HepG2 (cell line): ENCODE results near the gene CCDC183. TPM values are rescaled to one million over a fixed set of nuclear protein-coding genes. Genes with fewer than 3 reads are reported as not detected.

Source experiments
- ARNT2 ChIP-seq: sonication (generic); formaldehyde crosslinking; IDR thresholded peaks from 2 replicates; pipeline ENCODE4 v1.8.0; 2022; ENCODE audit warnings: mild to moderate bottlenecking, low read depth, missing genetic modification reagents, moderate library complexity
- BRD4 ChIP-seq: sonication (generic); formaldehyde crosslinking; IDR thresholded peaks from 2 replicates; pipeline ENCODE4 v1.4.0; 2020; ENCODE audit warnings: missing genetic modification reagents
- MXD1 ChIP-seq: sonication (generic); formaldehyde crosslinking; IDR thresholded peaks from 2 replicates; pipeline ENCODE4 v1.4.0; 2020; ENCODE audit warnings: mild to moderate bottlenecking, missing genetic modification reagents
- MZF1 ChIP-seq: sonication (generic); formaldehyde crosslinking; IDR thresholded peaks from 2 replicates; pipeline ENCODE4 v1.8.1; 2023; ENCODE audit warnings: mild to moderate bottlenecking, missing genetic modification reagents, borderline replicate concordance
- RFXAP ChIP-seq: sonication (generic); formaldehyde crosslinking; IDR thresholded peaks from 2 replicates; pipeline ENCODE4 v1.4.0; 2020; ENCODE audit warnings: missing genetic modification reagents, borderline replicate concordance
- RXRB ChIP-seq: IDR thresholded peaks from 2 replicates; pipeline ENCODE4 v1.6.1; 2016; ENCODE audit warnings: borderline replicate concordance, missing genetic modification reagents, missing compliant biosample characterization
- YEATS2 ChIP-seq: sonication (generic); formaldehyde crosslinking; IDR thresholded peaks from 2 replicates; pipeline ENCODE4 v1.4.0; 2020; ENCODE audit warnings: missing genetic modification reagents, borderline replicate concordance
- ZNF143 ChIP-seq: sonication (generic); formaldehyde crosslinking; IDR thresholded peaks from 2 replicates; pipeline ENCODE4 v1.4.0; 2020; ENCODE audit warnings: missing genetic modification reagents
- ZNF160 ChIP-seq: sonication (generic); formaldehyde crosslinking; IDR thresholded peaks from 2 replicates; pipeline ENCODE4 v1.8.0; 2022; ENCODE audit warnings: mild to moderate bottlenecking, inconsistent platforms, missing genetic modification reagents
- ZNF337 ChIP-seq: sonication (generic); formaldehyde crosslinking; IDR thresholded peaks from 2 replicates; pipeline ENCODE4 v1.5.1; 2020; ENCODE audit warnings: missing genetic modification reagents, low read depth, mild to moderate bottlenecking, borderline replicate concordance
- ZNF354B ChIP-seq: sonication (generic); formaldehyde crosslinking; IDR thresholded peaks from 2 replicates; pipeline ENCODE4 v1.8.0; 2022; ENCODE audit warnings: mild to moderate bottlenecking, missing genetic modification reagents
- ZNF383 ChIP-seq: sonication (generic); formaldehyde crosslinking; IDR thresholded peaks from 2 replicates; pipeline ENCODE4 v1.4.0; 2020; ENCODE audit warnings: missing genetic modification reagents, mild to moderate bottlenecking, borderline replicate concordance
- ZNF512 ChIP-seq: sonication (generic); formaldehyde crosslinking; IDR thresholded peaks from 2 replicates; pipeline ENCODE4 v1.4.0; 2020; ENCODE audit warnings: mild to moderate bottlenecking, missing genetic modification reagents
- ZNF558 ChIP-seq: sonication (generic); formaldehyde crosslinking; IDR thresholded peaks from 2 replicates; pipeline ENCODE4 v1.9.0; 2022; ENCODE audit warnings: mild to moderate bottlenecking, missing genetic modification reagents, borderline replicate concordance
- ZNF569 ChIP-seq: sonication (generic); formaldehyde crosslinking; IDR thresholded peaks from 2 replicates; pipeline ENCODE4 v1.5.0; 2020; ENCODE audit warnings: mild to moderate bottlenecking, missing genetic modification reagents, moderate library complexity, borderline replicate concordance
- ZSCAN31 ChIP-seq: sonication (generic); formaldehyde crosslinking; IDR thresholded peaks from 2 replicates; pipeline ENCODE4 v1.5.0; 2020; ENCODE audit warnings: low read depth, mild to moderate bottlenecking, missing genetic modification reagents
- ZXDC ChIP-seq: sonication (generic); formaldehyde crosslinking; IDR thresholded peaks from 2 replicates; pipeline ENCODE4 v1.5.0; 2020; ENCODE audit warnings: mild to moderate bottlenecking, missing genetic modification reagents
- polyA plus RNA-seq, 8 experiments: library from polyadenylated mRNA; depleted of rRNA in 3 of 8; stranded (reverse) in 7 of 8; unstranded in 1 of 8; fragments of >200 nt; fragmentation: Illumina TruSeq in 4 of 8; extraction: Trizol in 4 of 8; gene quantifications; 2 replicates each; pipeline versions ENCODE4 v1.2.1 to v1.2.3, GENCODE V29; 2011 to 2016; ENCODE audit warnings: low read depth in 4 of 8, missing spikeins in 1 of 8, mixed read lengths in 1 of 8; ENCODE audit not compliant: insufficient read depth in 1 of 8
- total RNA-seq, 5 experiments: library from RNA; depleted of rRNA; stranded (reverse); fragments of >200 nt; fragmentation: Illumina TruSeq; extraction: Trizol; gene quantifications; 2 replicates each; pipeline ENCODE4 v1.2.3, GENCODE V29; 2016; ENCODE audit warnings: low read depth in 1 of 5
- TF ChIP-seq, protein P1 (sequence below): sonication (generic); formaldehyde crosslinking; IDR thresholded peaks from 2 replicates; pipeline ENCODE4 v1.5.0; 2020; ENCODE audit warnings: mild to moderate bottlenecking, missing genetic modification reagents, borderline replicate concordance
- TF ChIP-seq, protein P2 (sequence below): IDR thresholded peaks from 2 replicates; pipeline ENCODE4 v1.6.1; 2016; ENCODE audit warnings: low read depth, borderline replicate concordance

The CCDC183 gene
- total and polyA plus RNA-seq, 2 of the 13 experiments (the other 11 are each of a cell fraction or from before 2014, with no cell fraction given) = 5.0 to 66.4 TPM

GRCh38 chr9:136807281-136808074 lies 11.3 kb downstream of the CCDC183 start, which contains the start of gene RABL6 (continued):
- TF ChIP-seq ZNF512 (no peak), ZNF569 (CRISPR knock-in tag) (no peak), ZNF160 (peak; percentile 53; the same call in 1 of the 2 replicates), MZF1 (CRISPR knock-in tag) (no peak), ZNF383 (no peak; the same call in 1 of the 2 replicates), ZNF337 (CRISPR knock-in tag) (no peak), ZXDC (CRISPR knock-in tag) (peak; percentile 28; the same call in 1 of the 2 replicates), ARNT2 (CRISPR knock-in tag) (0 out of 2 replicates have a peak, but pooled peaks have one; percentile 27), BRD4 (CRISPR knock-in tag) (peak; percentile 66; the same call in 1 of the 2 replicates), ZNF143 (CRISPR knock-in tag) (peak; percentile 37; the same call in 1 of the 2 replicates), RFXAP (CRISPR knock-in tag) (peak; percentile 46; the same call in 1 of the 2 replicates), ZSCAN31 (peak; percentile 70), YEATS2 (CRISPR knock-in tag) (no peak), MXD1 (CRISPR knock-in tag) (peak; percentile 27; the same call in 1 of the 2 replicates), ZNF558 (CRISPR knock-in tag) (peak; percentile 61; the same call in 1 of the 2 replicates), RXRB (CRISPR knock-in tag) (no peak), ZNF354B (CRISPR knock-in tag) (no peak)
- TF ChIP-seq, protein P1, sequence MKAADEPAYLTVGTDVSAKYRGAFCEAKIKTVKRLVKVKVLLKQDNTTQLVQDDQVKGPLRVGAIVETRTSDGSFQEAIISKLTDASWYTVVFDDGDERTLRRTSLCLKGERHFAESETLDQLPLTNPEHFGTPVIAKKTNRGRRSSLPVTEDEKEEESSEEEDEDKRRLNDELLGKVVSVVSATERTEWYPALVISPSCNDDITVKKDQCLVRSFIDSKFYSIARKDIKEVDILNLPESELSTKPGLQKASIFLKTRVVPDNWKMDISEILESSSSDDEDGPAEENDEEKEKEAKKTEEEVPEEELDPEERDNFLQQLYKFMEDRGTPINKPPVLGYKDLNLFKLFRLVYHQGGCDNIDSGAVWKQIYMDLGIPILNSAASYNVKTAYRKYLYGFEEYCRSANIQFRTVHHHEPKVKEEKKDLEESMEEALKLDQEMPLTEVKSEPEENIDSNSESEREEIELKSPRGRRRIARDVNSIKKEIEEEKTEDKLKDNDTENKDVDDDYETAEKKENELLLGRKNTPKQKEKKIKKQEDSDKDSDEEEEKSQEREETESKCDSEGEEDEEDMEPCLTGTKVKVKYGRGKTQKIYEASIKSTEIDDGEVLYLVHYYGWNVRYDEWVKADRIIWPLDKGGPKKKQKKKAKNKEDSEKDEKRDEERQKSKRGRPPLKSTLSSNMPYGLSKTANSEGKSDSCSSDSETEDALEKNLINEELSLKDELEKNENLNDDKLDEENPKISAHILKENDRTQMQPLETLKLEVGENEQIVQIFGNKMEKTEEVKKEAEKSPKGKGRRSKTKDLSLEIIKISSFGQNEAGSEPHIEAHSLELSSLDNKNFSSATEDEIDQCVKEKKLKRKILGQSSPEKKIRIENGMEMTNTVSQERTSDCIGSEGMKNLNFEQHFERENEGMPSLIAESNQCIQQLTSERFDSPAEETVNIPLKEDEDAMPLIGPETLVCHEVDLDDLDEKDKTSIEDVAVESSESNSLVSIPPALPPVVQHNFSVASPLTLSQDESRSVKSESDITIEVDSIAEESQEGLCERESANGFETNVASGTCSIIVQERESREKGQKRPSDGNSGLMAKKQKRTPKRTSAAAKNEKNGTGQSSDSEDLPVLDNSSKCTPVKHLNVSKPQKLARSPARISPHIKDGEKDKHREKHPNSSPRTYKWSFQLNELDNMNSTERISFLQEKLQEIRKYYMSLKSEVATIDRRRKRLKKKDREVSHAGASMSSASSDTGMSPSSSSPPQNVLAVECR (CRISPR knock-in tag) = peak; percentile 54; the same call in 1 of the 2 replicates
- TF ChIP-seq, protein P2, sequence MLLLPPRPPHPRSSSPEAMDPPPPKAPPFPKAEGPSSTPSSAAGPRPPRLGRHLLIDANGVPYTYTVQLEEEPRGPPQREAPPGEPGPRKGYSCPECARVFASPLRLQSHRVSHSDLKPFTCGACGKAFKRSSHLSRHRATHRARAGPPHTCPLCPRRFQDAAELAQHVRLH = no peak
